OCI-LY7 (cell line): Measurements from ENCODE around the gene IL10RB.

Experiments
- CTCF ChIP-seq: fragments of 200-600 bp; sonication (generic); conservative IDR thresholded peaks from 2 replicates; pipeline ENCODE4 v1.5.1; 2014; ENCODE audit warnings: mild to moderate bottlenecking, antibody characterized with exemption, low read length, moderate library complexity, mixed read lengths
- EZH2phosphoT487 ChIP-seq: fragments of 200-600 bp; sonication (generic); IDR thresholded peaks from 2 replicates; pipeline ENCODE4 v1.6.1; 2018; ENCODE audit warnings: low read depth, borderline replicate concordance, mild to moderate bottlenecking, mixed run types, antibody characterized with exemption, low read length, moderate library complexity, mixed read lengths

GRCh38 chr21:33330726-33331125, 64.6 kb downstream of the IL10RB start:
- TF ChIP-seq CTCF (no peak), EZH2phosphoT487 (no peak)
